Ascending aorta (tissue), 2 donors: Measurements from ENCODE around the gene CRTC3. TPM values are rescaled to one million over a fixed set of nuclear protein-coding genes. Genes with fewer than 3 reads are reported as not detected.

Source experiments
- DNase-seq, 2 donors: peaks; one replicate each; pipeline ENCODE4 v3.0.0-alpha.2; 2019; ENCODE audit warnings: low spot score in 2 of 2
- H3K27ac ChIP-seq, 2 donors: fragments of 200-600 bp; sonication (generic); one replicate each; pipeline ENCODE4 v1.5.1; 2016 to 2017; ENCODE audit warnings: mild to moderate bottlenecking in 1 of 2
- H3K27me3 ChIP-seq: fragments of 200-600 bp; sonication (generic); one replicate; pipeline ENCODE4 v1.5.1; 2017
- H3K36me3 ChIP-seq, 2 donors: fragments of 200-600 bp; sonication (generic); one replicate each; pipeline ENCODE4 v1.5.1; 2016
- H3K4me1 ChIP-seq, 2 donors: fragments of 200-600 bp; sonication (generic); one replicate each; pipeline ENCODE4 v1.5.1; 2016 to 2017; ENCODE audit warnings: mild to moderate bottlenecking in 1 of 2
- H3K4me3 ChIP-seq, 2 donors: fragments of 200-600 bp; sonication (generic); one replicate each; pipeline ENCODE4 v1.5.1; 2016 to 2017; ENCODE audit warnings: mild to moderate bottlenecking in 1 of 2
- H3K9me3 ChIP-seq, 2 donors: fragments of 200-600 bp; sonication (generic); one replicate each; pipeline ENCODE4 v1.5.1; 2016
- CTCF ChIP-seq, 3 experiments: fragments of 200-600 bp in 2 of 3; fragments of 450-650 bp in 1 of 3; sonication (generic) in 2 of 3; IDR thresholded peaks; one replicate each; pipeline ENCODE4 v1.5.1; 2016 to 2019; ENCODE audit warnings: antibody characterized with exemption in 3 of 3, mild to moderate bottlenecking in 1 of 3, moderate library complexity in 1 of 3
- intact Hi-C: fragments of 100-400 bp; cut with DNase I; formaldehyde crosslinking; loops from one replicate; pipeline ENCODE4 v1.15.1; 2023
- total RNA-seq: library from RNA; depleted of rRNA; stranded (reverse); fragments of >200 nt; gene quantifications from one replicate; pipeline ENCODE4 v1.1.0, GENCODE V29; 2016

CRTC3 gene
- total RNA-seq, 1 donor from 2014 or later, result 35.5 TPM

- intact Hi-C loops, result no loop called here
- no peak for TF ChIP-seq CTCF (IDR thresholded peaks at IDR 0.05)
- Histone ChIP-seq H3K27ac (no peak overlapping the region), H3K4me1 (peaks cover 0 to 3% of the 10 kb centered on the region in 2 donors), H3K27me3 (no peaks in the 10 kb centered on the region), H3K4me3 (no peak overlapping the region), H3K36me3 (peaks cover 17 to 24% of the 10 kb centered on the region in 2 donors), H3K9me3 (no peaks in the 10 kb centered on the region)
- no peak for DNase-seq
These were observed 11.0 kb downstream of the CRTC3 start for GRCh38 chr15:90540768-90541167.

- Histone ChIP-seq H3K9me3 (no peaks in the 10 kb centered on the region), H3K27ac (no peak overlapping the region), H3K4me1 (no peaks in the 10 kb centered on the region), H3K4me3 (no peak overlapping the region), H3K36me3 (peaks cover 17 to 19% of the 10 kb centered on the region in 2 donors), H3K27me3 (no peaks in the 10 kb centered on the region)
- DNase-seq, result no peak
- intact Hi-C loops, result no loop called here
- TF ChIP-seq CTCF (IDR thresholded peaks at IDR 0.05), result no peak
These were observed 15.4 kb downstream of the CRTC3 start for GRCh38 chr15:90545095-90545494.

- H3K4me3 ChIP-seq, result no peak overlapping the region
- H3K4me1 ChIP-seq, result peaks cover 0 to 7% of the 10 kb centered on the region in 2 donors
- intact Hi-C loops, result no loop called here
- TF ChIP-seq CTCF (IDR thresholded peaks at IDR 0.05), result no peak
- H3K36me3 ChIP-seq, result peaks cover 7 to 10% of the 10 kb centered on the region in 2 donors
- no peaks in the 10 kb centered on the region for H3K27me3 ChIP-seq
- DNase-seq, result no peak
- H3K9me3 ChIP-seq, result no peaks in the 10 kb centered on the region
- no peak overlapping the region for H3K27ac ChIP-seq
These were observed 17.8 kb downstream of the CRTC3 start for GRCh38 chr15:90547540-90547939.

GRCh38 chr15:90550919-90551318, 21.2 kb downstream of the CRTC3 start:
- peak overlapping the region; percentile 80 to 87 for H3K27ac ChIP-seq
- peaks cover 0 to 2% of the 10 kb centered on the region in 2 donors for H3K36me3 ChIP-seq
- intact Hi-C loops, result loop anchor here (5.0 kb wide), 1 partner anchor 61 kb away; no protein-coding TSS in a partner anchor
- H3K9me3 ChIP-seq, result no peaks in the 10 kb centered on the region
- TF ChIP-seq CTCF (IDR thresholded peaks at IDR 0.05), result no peak
- no peak overlapping the region for H3K4me3 ChIP-seq
- H3K27me3 ChIP-seq, result no peaks in the 10 kb centered on the region
- DNase-seq, result no peak
- peaks cover 8 to 23% of the 10 kb centered on the region in 2 donors for H3K4me1 ChIP-seq

GRCh38 chr15:90552162-90552928, 22.6 kb downstream of the CRTC3 start:
- Histone ChIP-seq H3K27ac (peak overlapping the region; percentile 80 to 87), H3K9me3 (no peaks in the 10 kb centered on the region), H3K4me3 (no peak overlapping the region), H3K27me3 (no peaks in the 10 kb centered on the region), H3K4me1 (peaks cover 11 to 29% of the 10 kb centered on the region in 2 donors), H3K36me3 (peaks cover 0 to 2% of the 10 kb centered on the region in 2 donors)
- DNase-seq, result peak in 1 of 2 donors; percentile 63
- intact Hi-C loops, result loop anchor here (2.0 to 5.0 kb wide), 2 partner anchors 40 to 60 kb away; no protein-coding TSS in a partner anchor
- no peak for TF ChIP-seq CTCF (IDR thresholded peaks at IDR 0.05)
